SU-DHL-6 (cell line): ENCODE measurements around the gene OR2V2.
A peak's percentile ranks its signal among the peaks of the same experiment; 100 is the strongest.

ENCODE experiments used
- H2AFZ ChIP-seq: fragments of 200-600 bp; sonication (generic); 2 replicates; pipeline ENCODE4 v1.6.1; 2014; ENCODE audit warnings: low read depth, mild to moderate bottlenecking, moderate library complexity, mixed read lengths, antibody characterized with exemption, low read length; ENCODE audit not compliant: severe bottlenecking
- H3F3A ChIP-seq: fragments of 200-600 bp; shearing (Covaris generic); 2 replicates; pipeline ENCODE4 v1.6.0; 2016; ENCODE audit warnings: antibody characterized with exemption, mild to moderate bottlenecking; ENCODE audit not compliant: insufficient read depth
- H3K27ac ChIP-seq: fragments of 200-600 bp; sonication (generic); 2 replicates; pipeline ENCODE4 v1.5.1; 2016; ENCODE audit warnings: low read depth, mild to moderate bottlenecking, low read length, moderate library complexity, mixed read lengths
- H3K27me3 ChIP-seq: fragments of 200-600 bp; sonication (generic), shearing (Covaris generic); 2 replicates; pipeline ENCODE4 v1.6.0; 2014; ENCODE audit warnings: mild to moderate bottlenecking, low read length
- H3K36me3 ChIP-seq: fragments of 200-600 bp; sonication (generic); 2 replicates; pipeline ENCODE4 v1.6.1; 2014; ENCODE audit warnings: mild to moderate bottlenecking, low read length, mixed read lengths
- H3K4me2 ChIP-seq: fragments of 300-600, 200-600 bp; shearing (Covaris generic), sonication (generic); 2 replicates; pipeline ENCODE4 v1.6.0; 2014; ENCODE audit warnings: low read length, low read depth, mild to moderate bottlenecking; ENCODE audit not compliant: poor library complexity, severe bottlenecking
- H3K4me3 ChIP-seq: fragments of 200-600 bp; sonication (generic); 2 replicates; pipeline ENCODE4 v1.5.1; 2014; ENCODE audit warnings: antibody characterized with exemption, low read length, mild to moderate bottlenecking, mixed read lengths; ENCODE audit not compliant: insufficient read depth, poor library complexity, severe bottlenecking
- H3K79me2 ChIP-seq: fragments of 200-600 bp; sonication (generic); 2 replicates; pipeline ENCODE4 v1.6.1; 2014; ENCODE audit warnings: mild to moderate bottlenecking, low read length, moderate library complexity; ENCODE audit not compliant: insufficient read depth
- H3K9ac ChIP-seq: fragments of 200-600 bp; sonication (generic); 2 replicates; pipeline ENCODE4 v1.7.0; 2014; ENCODE audit warnings: mild to moderate bottlenecking, low read length
- H3K9me2 ChIP-seq: fragments of 200-600 bp; sonication (generic); replicated peaks from 2 replicates; pipeline ENCODE4 v1.6.1; 2014; ENCODE audit warnings: low read length; ENCODE audit not compliant: insufficient read depth
- H3K9me3 ChIP-seq: fragments of 200-600 bp; sonication (generic); 2 replicates; pipeline ENCODE4 v1.6.1; 2014; ENCODE audit warnings: low read length, mixed read lengths; ENCODE audit not compliant: insufficient read depth
- H4K20me1 ChIP-seq: fragments of 200-600 bp; sonication (generic); 2 replicates; pipeline ENCODE4 v1.6.1; 2014; ENCODE audit warnings: low read depth, mild to moderate bottlenecking, antibody characterized with exemption, low read length, moderate library complexity, mixed read lengths
- CTCF ChIP-seq: fragments of 200-600 bp; sonication (generic); IDR thresholded peaks from one replicate; pipeline ENCODE4 v1.5.1; 2017; ENCODE audit warnings: antibody characterized with exemption, mild to moderate bottlenecking, low read length, moderate library complexity; ENCODE audit not compliant: insufficient read depth, poor library complexity, severe bottlenecking
- EZH2phosphoT487 ChIP-seq: fragments of 200-600 bp; sonication (generic), shearing (Covaris generic); conservative IDR thresholded peaks from 2 replicates; pipeline ENCODE4 v1.6.1; 2018; ENCODE audit warnings: mild to moderate bottlenecking, antibody characterized with exemption, low read length, moderate library complexity, mixed read lengths

The OR2V2 gene

GRCh38 chr5:181163487-181164075, 16.2 kb downstream of the OR2V2 start:
- H4K20me1 ChIP-seq: no peaks in the 10 kb centered on the region
- H3K4me3 ChIP-seq: no peak overlapping the region
- H3K9me3 ChIP-seq: no peaks in the 10 kb centered on the region
- no peaks in the 10 kb centered on the region for H3K27me3 ChIP-seq
- H3K36me3 ChIP-seq: no peaks in the 10 kb centered on the region
- H3K79me2 ChIP-seq: no peaks in the 10 kb centered on the region
- no peak overlapping the region for H2AFZ ChIP-seq
- no peak overlapping the region for H3K9ac ChIP-seq
- no peak overlapping the region for H3K27ac ChIP-seq
- no peak overlapping the region for H3K4me2 ChIP-seq
- peaks cover 21% of the 10 kb centered on the region for H3F3A ChIP-seq
- H3K9me2 ChIP-seq: no peaks in the 10 kb centered on the region
- TF ChIP-seq EZH2phosphoT487 (no peak), CTCF (no peak)

- Histone ChIP-seq H3K27me3 (no peaks in the 10 kb centered on the region), H3K27ac (no peak overlapping the region), H3K9me3 (no peaks in the 10 kb centered on the region), H4K20me1 (no peaks in the 10 kb centered on the region), H3K9me2 (no peaks in the 10 kb centered on the region), H3K9ac (no peak overlapping the region), H3K4me3 (no peak overlapping the region), H3K79me2 (no peaks in the 10 kb centered on the region), H2AFZ (no peak overlapping the region), H3K36me3 (no peaks in the 10 kb centered on the region), H3K4me2 (no peak overlapping the region), H3F3A (peaks cover 20% of the 10 kb centered on the region)
- no peak for TF ChIP-seq CTCF
- no peak for TF ChIP-seq EZH2phosphoT487
Measured at GRCh38 chr5:181164076-181164952, 16.9 kb downstream of the OR2V2 start.

- Histone ChIP-seq H3K9me3 (no peaks in the 10 kb centered on the region), H3K4me3 (no peak overlapping the region), H3K27ac (peak overlapping the region; percentile 11), H3K36me3 (no peaks in the 10 kb centered on the region), H3K4me2 (peak overlapping the region; percentile 33), H3K9me2 (no peaks in the 10 kb centered on the region), H4K20me1 (no peaks in the 10 kb centered on the region), H3F3A (0 out of 2 replicates have a peak, but pooled peaks cover 8% of the 10 kb centered on the region), H3K9ac (no peak overlapping the region), H3K27me3 (no peaks in the 10 kb centered on the region), H2AFZ (peak overlapping the region; percentile 3), H3K79me2 (no peaks in the 10 kb centered on the region)
- TF ChIP-seq CTCF: no peak
- TF ChIP-seq EZH2phosphoT487: no peak
Measured at GRCh38 chr5:181166812-181167733, 19.7 kb downstream of the OR2V2 start.
